HG03159 (cell line): Measurements from ENCODE around the gene KANSL1.

Source experiments
- ATAC-seq: cut with Tn5 transposase; IDR thresholded peaks from one replicate; pipeline ENCODE4 v1.9.1; 2021; ENCODE audit warnings: mild to moderate bottlenecking, moderate library complexity; ENCODE audit not compliant: unreplicated experiment

The KANSL1 gene

GRCh38 chr17:46169913-46170638, 23.2 kb downstream of the KANSL1 start:
- ATAC-seq, result no peak

DNA sequence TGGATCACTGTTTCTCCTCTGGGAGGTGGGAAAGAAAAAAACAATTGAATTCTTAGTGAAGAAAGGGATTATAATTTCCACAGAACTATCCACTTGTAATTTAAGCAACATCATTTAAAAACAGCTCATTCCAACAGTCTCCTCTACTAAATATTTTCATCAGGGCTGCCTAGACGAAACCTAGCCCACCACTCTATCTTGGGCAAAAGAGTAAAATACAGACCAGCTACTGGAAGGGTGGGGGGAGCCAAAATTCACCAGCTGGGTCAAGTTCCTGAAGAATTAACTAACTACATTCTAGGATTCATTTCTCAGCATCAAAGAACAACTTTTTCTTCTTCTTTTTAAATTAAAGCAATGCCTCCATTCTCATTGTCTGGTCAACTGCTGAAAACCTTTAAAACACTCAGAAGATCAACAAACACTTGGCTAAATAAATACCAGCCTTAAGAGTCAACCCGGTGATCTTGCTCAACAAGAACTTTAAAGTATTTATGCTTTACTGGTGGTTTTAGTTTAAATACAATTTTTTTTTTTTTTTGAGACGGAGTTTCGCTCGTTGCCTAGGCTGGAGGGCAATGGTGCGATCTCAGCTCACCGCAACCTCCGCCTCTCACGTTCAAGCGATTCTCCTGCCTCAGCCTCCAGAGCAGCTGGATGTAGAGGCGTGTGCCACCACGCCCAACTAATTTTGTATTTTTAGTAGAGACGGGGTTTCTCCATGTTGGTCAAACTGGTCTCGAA, 25.2 kb downstream of the KANSL1 start:
- no peak for ATAC-seq

GRCh38 chr17:46167267-46167666, 26.0 kb downstream of the KANSL1 start:
- no peak for ATAC-seq

DNA sequence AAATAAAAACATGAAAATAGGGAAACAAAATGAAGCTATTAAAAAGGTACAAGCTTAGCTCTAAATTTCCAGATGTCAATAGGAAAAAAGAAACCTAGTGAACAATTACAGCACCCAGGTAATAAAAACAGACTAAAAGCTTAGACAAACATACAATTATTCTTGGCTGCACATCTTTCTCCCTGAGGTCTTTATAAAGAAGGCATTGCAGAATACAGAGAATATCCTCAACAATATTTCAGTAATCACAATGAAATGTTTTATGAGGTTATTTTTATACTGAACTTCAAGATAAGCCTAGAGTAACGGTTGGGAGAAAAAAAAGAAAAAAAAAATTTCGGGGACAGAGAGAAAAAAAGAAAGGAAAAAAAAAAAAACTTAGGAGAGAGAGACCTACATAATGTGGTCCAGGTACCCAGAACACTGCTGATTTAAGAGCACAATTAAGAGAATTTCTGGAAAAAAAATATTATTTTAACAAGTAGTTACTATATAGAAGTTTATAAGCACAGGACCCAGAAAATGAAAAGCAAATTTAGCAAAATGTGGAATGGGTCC, 26.5 kb downstream of the KANSL1 start:
- no peak for ATAC-seq

DNA sequence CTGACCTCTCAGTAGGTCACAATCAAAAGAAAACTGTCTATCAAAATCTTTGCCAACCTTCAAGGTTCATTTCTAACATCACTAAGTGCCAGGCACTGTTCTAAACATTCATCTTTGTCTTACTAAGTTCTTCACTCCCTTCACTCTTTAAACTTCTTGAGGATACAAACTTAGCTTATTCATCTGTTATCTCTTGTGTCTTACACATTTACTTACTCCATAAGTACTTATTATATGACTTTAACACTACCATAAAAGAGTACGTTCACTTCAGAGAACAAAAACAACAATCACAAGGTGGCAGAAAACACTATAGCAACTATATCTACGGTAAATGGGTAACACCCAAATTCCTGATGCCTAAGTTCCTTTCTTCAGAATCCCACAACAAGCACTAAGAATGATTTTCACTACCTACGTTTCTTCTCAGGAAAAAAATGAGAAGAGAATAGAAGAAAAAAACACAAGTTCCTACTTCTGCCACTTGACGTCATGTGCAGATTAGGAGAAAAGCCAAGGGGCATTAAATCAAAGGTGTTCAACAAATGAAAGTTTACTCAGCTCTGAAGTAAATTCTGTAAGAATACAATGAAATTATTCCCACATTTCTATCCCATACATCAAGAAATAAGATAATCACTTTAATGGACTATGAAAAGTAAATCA, 29.2 kb downstream of the KANSL1 start:
- no peak for ATAC-seq

- ATAC-seq, result no peak
Measured at GRCh38 chr17:46163316-46163715, 29.9 kb downstream of the KANSL1 start.

GRCh38 chr17:46162866-46163265, 30.4 kb downstream of the KANSL1 start:
- ATAC-seq, result no peak

GRCh38 chr17:46160169-46160568, 33.1 kb downstream of the KANSL1 start:
- no peak for ATAC-seq

GRCh38 chr17:46159686-46160085, 33.5 kb downstream of the KANSL1 start:
- ATAC-seq, result no peak

- no peak for ATAC-seq
Measured at GRCh38 chr17:46158323-46159296, 34.6 kb downstream of the KANSL1 start.

DNA sequence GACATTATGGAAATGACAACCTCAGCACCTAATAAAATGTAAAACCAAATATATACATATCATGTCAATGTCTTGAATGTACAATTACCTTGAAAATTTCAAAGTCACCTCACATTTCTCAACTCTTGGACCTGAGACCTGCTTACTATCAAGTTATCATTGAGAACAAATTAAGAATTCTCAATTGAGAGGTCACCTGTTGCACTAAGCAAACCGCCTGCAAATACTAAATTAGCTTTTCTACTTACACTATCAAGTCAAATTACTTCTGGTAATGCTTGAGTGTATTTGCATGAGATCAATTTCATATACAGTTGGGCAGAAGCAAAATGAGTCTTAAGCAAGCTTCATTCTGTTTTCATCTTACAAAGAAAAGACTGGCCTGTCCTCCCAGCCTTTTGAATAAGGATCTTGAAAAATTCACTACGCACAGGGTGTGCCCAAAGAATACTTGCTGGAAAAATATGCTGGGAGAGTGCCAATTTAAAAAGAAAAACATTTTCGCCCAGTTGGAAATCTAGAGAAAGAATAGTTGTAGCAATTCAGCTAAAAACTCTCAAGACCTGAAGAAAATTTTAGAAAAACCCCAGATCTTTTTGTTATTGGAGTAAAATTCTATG, 35.7 kb downstream of the KANSL1 start:
- no peak for ATAC-seq

- no peak for ATAC-seq
Measured at GRCh38 chr17:46154151-46154816, 38.9 kb downstream of the KANSL1 start.

DNA sequence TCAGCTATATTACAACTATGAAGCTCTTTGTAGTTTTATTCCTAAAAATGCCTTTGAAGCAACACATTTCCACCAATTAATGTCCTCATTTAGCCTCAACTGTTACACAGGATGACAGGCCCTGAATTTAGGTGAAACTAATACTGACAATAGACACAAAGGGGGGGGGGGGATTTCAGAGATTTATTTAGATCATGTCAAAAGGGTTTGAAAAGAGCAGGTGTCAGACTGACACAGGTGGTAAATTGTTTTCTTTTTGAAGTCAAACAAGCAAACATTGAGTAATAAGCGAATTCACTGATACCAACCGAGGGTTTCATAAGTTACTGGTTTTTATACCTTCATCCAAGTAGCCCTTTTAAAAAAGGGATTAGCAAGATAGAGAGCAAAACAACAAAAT, 40.8 kb downstream of the KANSL1 start:
- ATAC-seq, result no peak

- no peak for ATAC-seq
Measured at GRCh38 chr17:46151762-46152161, 41.5 kb downstream of the KANSL1 start.

- no peak for ATAC-seq
Measured at GRCh38 chr17:46150216-46150963, 42.8 kb downstream of the KANSL1 start.

DNA sequence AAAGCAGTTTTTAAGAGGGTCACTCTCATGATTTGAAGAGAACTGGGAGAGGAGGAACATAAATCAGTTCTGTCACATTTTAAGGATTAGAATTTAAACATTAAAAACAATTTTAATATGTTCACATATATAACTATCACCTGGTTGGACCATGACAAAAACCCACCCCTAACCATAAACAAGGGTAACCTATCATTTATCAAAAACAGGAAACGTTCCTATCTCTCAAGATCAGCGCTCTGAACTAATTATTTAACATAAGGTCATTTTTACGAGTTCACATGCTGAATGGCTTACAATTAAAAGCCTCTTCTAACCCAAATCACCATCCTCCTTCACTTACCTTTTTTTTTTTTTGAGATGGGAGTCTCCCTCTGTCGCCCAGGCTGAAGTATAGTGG, 45.0 kb downstream of the KANSL1 start:
- ATAC-seq, result no peak

- ATAC-seq, result no peak
Measured at GRCh38 chr17:46147296-46147695, 45.9 kb downstream of the KANSL1 start.

GRCh38 chr17:46144246-46144645, 49.0 kb downstream of the KANSL1 start:
- no peak for ATAC-seq

GRCh38 chr17:46143827-46144236, 49.4 kb downstream of the KANSL1 start:
- no peak for ATAC-seq
